Measurements from ENCODE around the gene GTPBP4.
"Not testable (repeated sequence)": the region's sequence is repeated elsewhere in the genome, so short reads cannot be mapped to it uniquely, and the experiment has no call there.

GTPBP4 gene

GRCh38 chr10:992871-993270 is 4.6 kb downstream of the GTPBP4 start:
- no peak for DNase-seq

GRCh38 chr10:994836-995558 is 6.8 kb downstream of the GTPBP4 start:
- no peak for DNase-seq

GRCh38 chr10:995559-995926 is 7.3 kb downstream of the GTPBP4 start:
- DNase-seq, result no peak

GRCh38 chr10:996031-996430 is 7.8 kb downstream of the GTPBP4 start:
- no peak for DNase-seq

GRCh38 chr10:997266-998022 is 9.2 kb downstream of the GTPBP4 start:
- no peak for DNase-seq

- no peak for DNase-seq
Measured at GRCh38 chr10:1002425-1003006, 14.3 kb downstream of the GTPBP4 start.

- no peak for DNase-seq
Measured at GRCh38 chr10:1003884-1004670, 15.8 kb downstream of the GTPBP4 start.

GRCh38 chr10:1006573-1006972 is 18.3 kb downstream of the GTPBP4 start:
- no peak for DNase-seq

GRCh38 chr10:1007583-1007982 is 19.3 kb downstream of the GTPBP4 start:
- no peak for DNase-seq

- no peak for DNase-seq
Measured at GRCh38 chr10:1009071-1009494, 20.8 kb downstream of the GTPBP4 start.

GRCh38 chr10:1009947-1010346 is 21.7 kb downstream of the GTPBP4 start:
- not testable (repeated sequence) for DNase-seq

- DNase-seq, result no peak
Measured at GRCh38 chr10:1010703-1011102, 22.5 kb downstream of the GTPBP4 start.

GRCh38 chr10:1011696-1012095 is 23.5 kb downstream of the GTPBP4 start:
- no peak for DNase-seq

GRCh38 chr10:1015688-1016087 is 27.5 kb downstream of the GTPBP4 start:
- DNase-seq, result no peak

GRCh38 chr10:1019362-1019761 is 31.1 kb downstream of the GTPBP4 start:
- no peak for DNase-seq

- DNase-seq, result no peak
Measured at GRCh38 chr10:1020460-1020859, 32.2 kb downstream of the GTPBP4 start.

- no peak for DNase-seq
Measured at GRCh38 chr10:1020958-1021357, 32.7 kb downstream of the GTPBP4 start.

GRCh38 chr10:1022413-1022812 is 34.2 kb downstream of the GTPBP4 start:
- DNase-seq, result no peak

GRCh38 chr10:1024103-1024502 is 35.9 kb downstream of the GTPBP4 start:
- DNase-seq, result no peak

- no peak for DNase-seq
Measured at GRCh38 chr10:1025683-1026082, 37.4 kb downstream of the GTPBP4 start, which contains the start of gene IDI2. Gene IDI2 (minus strand): TSS chr10:1025859. CDS start chr10:1024723, 1,136 bp downstream.

- no peak for DNase-seq
Measured at GRCh38 chr10:1026578-1026977, 38.3 kb downstream of the GTPBP4 start.

GRCh38 chr10:1029838-1030237 is 41.6 kb downstream of the GTPBP4 start:
- DNase-seq, result no peak

- no peak for DNase-seq
Measured at GRCh38 chr10:1033601-1034000, 45.4 kb downstream of the GTPBP4 start.
